SK-N-SH (cell line): ENCODE results near the gene ZNF430.

Experiments used
- CTCF ChIP-seq: fragments of 200-600 bp; sonication (generic); IDR thresholded peaks from 2 replicates; pipeline ENCODE4 v1.6.1; 2017; ENCODE audit warnings: antibody characterized with exemption, mild to moderate bottlenecking, moderate library complexity
- JUND ChIP-seq: IDR thresholded peaks from 2 replicates; pipeline ENCODE4 v1.4.0; 2012
- TAF1 ChIP-seq: IDR thresholded peaks from 2 replicates; pipeline ENCODE4 v1.6.1; 2012; ENCODE audit warnings: low read depth, mild to moderate bottlenecking, low read length, moderate library complexity, borderline replicate concordance

- TF ChIP-seq CTCF (no peak), TAF1 (no peak), JUND (no peak)
Observed at GRCh38 chr19:21046489-21046888, 26.0 kb downstream of the ZNF430 start.
